ENCODE data around the gene AHI1.

AHI1 gene

DNA sequence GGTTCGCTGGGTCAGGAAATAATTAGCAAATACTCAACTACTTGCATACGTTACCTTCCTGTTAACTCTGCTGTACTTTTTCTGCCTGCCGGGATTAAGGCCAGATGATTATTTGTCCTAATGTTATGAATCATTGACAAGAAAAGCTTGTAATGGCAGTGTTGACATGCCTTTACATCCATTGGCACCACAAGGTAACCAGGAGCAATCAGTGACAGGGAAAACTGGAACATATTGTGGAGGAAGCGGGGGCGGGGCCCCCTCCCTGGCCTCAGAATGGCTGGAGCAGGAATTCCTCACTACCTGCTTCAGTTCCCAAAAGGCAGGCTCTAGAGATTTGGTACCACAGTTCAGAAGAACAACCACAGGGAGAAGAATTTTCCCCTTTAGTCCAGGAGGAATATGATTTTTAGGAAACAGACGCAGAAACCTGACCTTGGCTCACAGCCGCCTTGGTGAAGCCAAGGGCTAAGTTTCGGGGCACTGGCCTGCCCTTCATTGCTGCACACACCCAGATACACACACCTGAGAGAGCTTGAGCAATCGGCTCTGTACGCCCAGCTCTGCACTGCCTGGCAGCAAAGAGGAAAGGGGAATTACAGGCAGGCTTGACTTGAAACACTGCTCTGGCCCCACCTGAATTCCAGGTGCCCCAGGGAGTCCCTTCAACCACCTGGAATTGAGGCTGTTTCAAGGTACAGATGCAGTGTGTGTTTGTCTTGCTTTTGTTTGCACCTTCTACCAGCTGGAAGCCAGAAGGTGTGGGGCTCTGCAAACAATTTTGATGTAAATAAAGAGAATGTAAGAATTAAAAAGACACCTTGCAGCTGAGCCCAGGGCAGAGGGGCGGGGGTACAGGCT is 226.6 kb downstream of the AHI1 start:
- TF ChIP-seq ZNF843 (tag by site-specific recombination; IDR thresholded peaks at IDR 0.05) = no peak
- TF ChIP-seq ZNF830 (tag by site-specific recombination; IDR thresholded peaks at IDR 0.05; ENCODE audit: low read depth) = no peak
- no peak for TF ChIP-seq PRDM1 (tag by site-specific recombination; IDR thresholded peaks at IDR 0.05)
- TF ChIP-seq, protein P1, sequence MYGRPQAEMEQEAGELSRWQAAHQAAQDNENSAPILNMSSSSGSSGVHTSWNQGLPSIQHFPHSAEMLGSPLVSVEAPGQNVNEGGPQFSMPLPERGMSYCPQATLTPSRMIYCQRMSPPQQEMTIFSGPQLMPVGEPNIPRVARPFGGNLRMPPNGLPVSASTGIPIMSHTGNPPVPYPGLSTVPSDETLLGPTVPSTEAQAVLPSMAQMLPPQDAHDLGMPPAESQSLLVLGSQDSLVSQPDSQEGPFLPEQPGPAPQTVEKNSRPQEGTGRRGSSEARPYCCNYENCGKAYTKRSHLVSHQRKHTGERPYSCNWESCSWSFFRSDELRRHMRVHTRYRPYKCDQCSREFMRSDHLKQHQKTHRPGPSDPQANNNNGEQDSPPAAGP (tag by site-specific recombination; IDR thresholded peaks at IDR 0.05) = no peak
- TF ChIP-seq SP2 (tag by site-specific recombination; IDR thresholded peaks at IDR 0.05) = no peak
- no peak for TF ChIP-seq ZNF274 (IDR thresholded peaks at IDR 0.05; ENCODE audit: low read length)
- TF ChIP-seq ZNF274 (tag by site-specific recombination; IDR thresholded peaks at IDR 0.05; ENCODE audit: borderline replicate concordance) = no peak
- TF ChIP-seq, protein P2, sequence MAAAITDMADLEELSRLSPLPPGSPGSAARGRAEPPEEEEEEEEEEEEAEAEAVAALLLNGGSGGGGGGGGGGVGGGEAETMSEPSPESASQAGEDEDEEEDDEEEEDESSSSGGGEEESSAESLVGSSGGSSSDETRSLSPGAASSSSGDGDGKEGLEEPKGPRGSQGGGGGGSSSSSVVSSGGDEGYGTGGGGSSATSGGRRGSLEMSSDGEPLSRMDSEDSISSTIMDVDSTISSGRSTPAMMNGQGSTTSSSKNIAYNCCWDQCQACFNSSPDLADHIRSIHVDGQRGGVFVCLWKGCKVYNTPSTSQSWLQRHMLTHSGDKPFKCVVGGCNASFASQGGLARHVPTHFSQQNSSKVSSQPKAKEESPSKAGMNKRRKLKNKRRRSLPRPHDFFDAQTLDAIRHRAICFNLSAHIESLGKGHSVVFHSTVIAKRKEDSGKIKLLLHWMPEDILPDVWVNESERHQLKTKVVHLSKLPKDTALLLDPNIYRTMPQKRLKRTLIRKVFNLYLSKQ (tag by site-specific recombination; IDR thresholded peaks at IDR 0.05; ENCODE audit: borderline replicate concordance) = no peak
- no peak for TF ChIP-seq ZNF23 (tag by site-specific recombination; IDR thresholded peaks at IDR 0.05; ENCODE audit: borderline replicate concordance)
- TF ChIP-seq ZNF121 (tag by site-specific recombination; IDR thresholded peaks at IDR 0.05) = no peak
- no peak for TF ChIP-seq ZNF776 (tag by site-specific recombination; IDR thresholded peaks at IDR 0.05; ENCODE audit: borderline replicate concordance)
- no peak for TF ChIP-seq KLF10 (tag by site-specific recombination; IDR thresholded peaks at IDR 0.05)
- TF ChIP-seq SP7 (tag by site-specific recombination; IDR thresholded peaks at IDR 0.05) = no peak
- no peak for TF ChIP-seq ZNF596 (tag by site-specific recombination; IDR thresholded peaks at IDR 0.05)
- no peak for TF ChIP-seq ELK4 (IDR thresholded peaks at IDR 0.05; ENCODE audit: borderline replicate concordance, low read depth, low read length)
- POLR2A ChIA-PET = no interaction called here
- H3K9me3 ChIP-seq (ENCODE audit: control insufficient read depth, insufficient read depth, low read depth, low read length) = no peaks in the 10 kb centered on the region
- CTCF ChIA-PET = no interaction called here
- no peaks in the 10 kb centered on the region for H3K4me1 ChIP-seq (ENCODE audit: control insufficient read depth, insufficient read depth, low read length)
- no peaks in the 10 kb centered on the region for H3K36me3 ChIP-seq (ENCODE audit: control insufficient read depth in 2 of 2, insufficient read depth in 1 of 2, low read length in 2 of 2)
- H3K4me3 ChIP-seq (ENCODE audit: low read depth, low read length) = no peak overlapping the region
- H3K27ac ChIP-seq (ENCODE audit: extremely low read depth, low read depth, low read length) = no peak overlapping the region

- no peaks in the 10 kb centered on the region for H3K9me3 ChIP-seq (ENCODE audit: control insufficient read depth, insufficient read depth, low read depth, low read length)
- H3K4me3 ChIP-seq (ENCODE audit: low read depth, low read length) = no peak overlapping the region
- POLR2A ChIA-PET = no interaction called here
- CTCF ChIA-PET = interaction anchor here (0.7 kb wide), 1 partner anchor 144 kb away, joined by 4 read pairs; no protein-coding TSS in a partner anchor
- H3K4me1 ChIP-seq (ENCODE audit: control insufficient read depth, insufficient read depth, low read length) = no peaks in the 10 kb centered on the region
- no peak for TF ChIP-seq ZNF157 (tag by site-specific recombination; IDR thresholded peaks at IDR 0.05)
- no peak overlapping the region for H3K27ac ChIP-seq (ENCODE audit: extremely low read depth, low read depth, low read length)
- H3K36me3 ChIP-seq (ENCODE audit: control insufficient read depth in 2 of 2, insufficient read depth in 1 of 2, low read length in 2 of 2) = no peaks in the 10 kb centered on the region
These were observed 228.1 kb downstream of the AHI1 start for GRCh38 chr6:135269481-135269891.

DNA sequence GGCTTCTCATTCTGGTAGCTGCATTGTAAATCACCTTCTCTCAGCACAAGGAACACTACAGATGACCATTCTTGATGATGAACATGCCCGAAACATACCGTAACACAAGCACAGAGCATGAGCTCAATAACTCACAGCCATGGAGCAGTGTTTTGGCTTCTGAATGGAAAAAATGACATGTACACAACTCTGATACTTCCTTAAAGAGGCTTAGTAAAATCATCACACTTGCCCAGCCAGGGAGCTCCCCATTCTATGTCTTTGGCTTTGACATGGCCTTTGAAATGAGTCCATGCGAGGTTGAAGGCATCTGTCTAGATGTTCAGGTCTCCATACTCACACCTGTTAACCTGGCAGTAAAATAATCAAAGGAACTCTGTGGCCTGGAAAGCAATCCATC is 228.8 kb downstream of the AHI1 start:
- H3K4me1 ChIP-seq (ENCODE audit: control insufficient read depth, insufficient read depth, low read length) = no peaks in the 10 kb centered on the region
- no peak overlapping the region for H3K27ac ChIP-seq (ENCODE audit: extremely low read depth, low read depth, low read length)
- no peaks in the 10 kb centered on the region for H3K36me3 ChIP-seq (ENCODE audit: control insufficient read depth in 2 of 2, insufficient read depth in 1 of 2, low read length in 2 of 2)
- no peaks in the 10 kb centered on the region for H3K9me3 ChIP-seq (ENCODE audit: control insufficient read depth, insufficient read depth, low read depth, low read length)
- H3K4me3 ChIP-seq (ENCODE audit: low read depth, low read length) = no peak overlapping the region
- POLR2A ChIA-PET = no interaction called here
- CTCF ChIA-PET = interaction anchor here (0.6 to 1.0 kb wide), 2 partner anchors 9 to 228 kb away, joined by 3 read pairs; no protein-coding TSS in a partner anchor
- no peak for TF ChIP-seq ZSCAN18 (tag by site-specific recombination; IDR thresholded peaks at IDR 0.05)
- TF ChIP-seq ZNF311 (tag by site-specific recombination; IDR thresholded peaks at IDR 0.05; ENCODE audit: borderline replicate concordance) = no peak
- TF ChIP-seq, protein P3, sequence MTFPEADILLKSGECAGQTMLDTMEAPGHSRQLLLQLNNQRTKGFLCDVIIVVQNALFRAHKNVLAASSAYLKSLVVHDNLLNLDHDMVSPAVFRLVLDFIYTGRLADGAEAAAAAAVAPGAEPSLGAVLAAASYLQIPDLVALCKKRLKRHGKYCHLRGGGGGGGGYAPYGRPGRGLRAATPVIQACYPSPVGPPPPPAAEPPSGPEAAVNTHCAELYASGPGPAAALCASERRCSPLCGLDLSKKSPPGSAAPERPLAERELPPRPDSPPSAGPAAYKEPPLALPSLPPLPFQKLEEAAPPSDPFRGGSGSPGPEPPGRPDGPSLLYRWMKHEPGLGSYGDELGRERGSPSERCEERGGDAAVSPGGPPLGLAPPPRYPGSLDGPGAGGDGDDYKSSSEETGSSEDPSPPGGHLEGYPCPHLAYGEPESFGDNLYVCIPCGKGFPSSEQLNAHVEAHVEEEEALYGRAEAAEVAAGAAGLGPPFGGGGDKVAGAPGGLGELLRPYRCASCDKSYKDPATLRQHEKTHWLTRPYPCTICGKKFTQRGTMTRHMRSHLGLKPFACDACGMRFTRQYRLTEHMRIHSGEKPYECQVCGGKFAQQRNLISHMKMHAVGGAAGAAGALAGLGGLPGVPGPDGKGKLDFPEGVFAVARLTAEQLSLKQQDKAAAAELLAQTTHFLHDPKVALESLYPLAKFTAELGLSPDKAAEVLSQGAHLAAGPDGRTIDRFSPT (tag by site-specific recombination; IDR thresholded peaks at IDR 0.05) = no peak
- no peak for TF ChIP-seq ZNF398 (tag by site-specific recombination; IDR thresholded peaks at IDR 0.05)

Data from HEK293 (cell line).